OCI-LY3 (cell line): ENCODE measurements around the gene PSKH1.

ENCODE experiments used
- H2AFZ ChIP-seq: fragments of 200-600, 300-600 bp; shearing (Covaris generic); 2 replicates; pipeline ENCODE4 v1.6.0; 2014; ENCODE audit warnings: antibody characterized with exemption, low read depth, low read length
- H3K27ac ChIP-seq: fragments of 200-600, 300-600 bp; sonication (generic); 2 replicates; pipeline ENCODE4 v1.5.1; 2014; ENCODE audit warnings: mild to moderate bottlenecking, low read length, moderate library complexity, mixed read lengths
- H3K27me3 ChIP-seq: fragments of 200-600, 300-600 bp; sonication (generic); 2 replicates; pipeline ENCODE4 v1.6.1; 2014; ENCODE audit warnings: low read depth, low read length, mixed read lengths
- H3K36me3 ChIP-seq: fragments of 200-600, 300-600 bp; sonication (generic); replicated peaks from 2 replicates; pipeline ENCODE3; 2014; ENCODE audit warnings: low read depth, low read length, mixed read lengths
- H3K4me1 ChIP-seq: fragments of 300-600, 200-600 bp; sonication (generic); 2 replicates; pipeline ENCODE4 v1.6.1; 2014; ENCODE audit warnings: low read length, mixed read lengths
- H3K4me2 ChIP-seq: fragments of 200-600, 300-600 bp; sonication (generic); 2 replicates; pipeline ENCODE4 v1.6.1; 2014; ENCODE audit warnings: low read length, mixed read lengths
- H3K4me3 ChIP-seq: fragments of 300-600, 200-600 bp; sonication (generic); 2 replicates; pipeline ENCODE4 v1.5.1; 2014; ENCODE audit warnings: antibody characterized with exemption, mild to moderate bottlenecking, low read length, moderate library complexity
- H3K79me2 ChIP-seq: fragments of 300-600, 200-600 bp; shearing (Covaris generic); 2 replicates; pipeline ENCODE4 v1.6.1; 2014; ENCODE audit warnings: mild to moderate bottlenecking, low read length, mixed read lengths
- H3K9ac ChIP-seq: fragments of 300-600, 200-600 bp; shearing (Covaris generic); 2 replicates; pipeline ENCODE4 v1.6.0; 2014; ENCODE audit warnings: mild to moderate bottlenecking, low read length, moderate library complexity
- H3K9me3 ChIP-seq: fragments of 200-600, 300-600 bp; shearing (Covaris generic); 2 replicates; pipeline ENCODE4 v1.6.1; 2014; ENCODE audit warnings: low read length, mixed read lengths; ENCODE audit not compliant: insufficient read depth
- H4K20me1 ChIP-seq: fragments of 200-600, 300-600 bp; sonication (generic); 2 replicates; pipeline ENCODE4 v1.6.1; 2016; ENCODE audit warnings: low read length, mixed read lengths; ENCODE audit not compliant: insufficient read depth
- EZH2phosphoT487 ChIP-seq: fragments of 200-600 bp; shearing (Covaris generic); IDR thresholded peaks from 2 replicates; pipeline ENCODE4 v1.6.1; 2018; ENCODE audit warnings: antibody characterized with exemption, mixed run types, low read depth
- TF ChIP-seq, protein P1 (sequence below): fragments of 200-600, 300-600 bp; sonication (generic); IDR thresholded peaks from 2 replicates; pipeline ENCODE4 v1.5.1; 2014; ENCODE audit warnings: antibody characterized with exemption, low read length, low read depth

Gene PSKH1

DNA sequence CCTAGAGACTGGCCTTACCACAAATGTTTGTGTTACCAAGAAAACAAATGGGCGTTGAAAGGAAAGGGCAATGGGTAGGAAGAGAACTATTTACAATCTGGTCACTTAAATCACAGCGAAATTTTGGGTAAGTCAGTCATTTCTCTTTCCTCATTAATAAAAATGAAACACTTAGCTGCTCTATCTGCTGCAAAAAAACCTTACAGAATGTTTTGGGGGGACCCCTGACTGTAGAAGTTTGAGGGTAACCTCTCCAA, 47.1 kb upstream of the PSKH1 start:
- H3K27me3 ChIP-seq = no peaks in the 10 kb centered on the region

DNA sequence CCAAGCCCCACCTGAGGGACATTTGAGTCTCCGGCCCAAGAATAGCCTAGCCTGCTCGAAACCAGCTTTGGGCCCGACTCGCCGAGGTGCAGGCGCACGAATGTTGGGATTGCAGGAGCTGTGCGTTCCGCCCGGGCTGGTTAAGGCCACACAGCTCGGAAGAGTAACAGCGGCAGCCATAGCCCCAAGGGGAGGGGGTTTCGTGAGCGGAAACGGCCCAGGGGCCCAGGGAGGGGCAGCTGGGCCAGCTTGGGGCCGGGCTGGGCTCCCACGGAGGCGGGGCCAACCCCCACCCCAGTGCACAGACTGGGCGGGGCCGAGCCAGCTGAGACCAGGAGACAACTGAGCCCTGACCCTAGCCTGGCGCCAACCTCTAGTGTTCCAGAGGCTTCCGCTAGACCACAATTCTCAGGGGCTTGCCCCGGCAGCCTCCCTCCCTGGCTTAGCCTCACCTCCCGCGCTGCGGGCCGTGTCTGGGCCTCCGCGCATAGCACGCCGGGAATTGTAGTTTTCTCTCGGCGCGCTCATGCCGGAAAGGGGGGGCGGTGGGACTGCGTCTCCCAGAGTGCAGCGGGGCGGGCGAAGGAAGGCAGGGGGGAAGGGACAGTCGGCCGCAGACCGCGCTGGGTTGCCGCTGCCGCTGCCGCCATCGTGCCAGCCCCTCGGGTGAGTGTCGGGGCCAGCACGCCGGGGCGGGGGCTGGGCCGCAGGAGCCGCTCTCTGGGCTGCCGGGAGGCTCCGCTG, 46.6 kb upstream of the PSKH1 start, which contains the start of gene NUTF2:
Gene NUTF2, plus strand, starts transcription at position 614 of the 744 bp plus-strand sequence. CDS start 18,198 bp downstream, outside the sequence.
- H3K9me3 ChIP-seq = no peaks in the 10 kb centered on the region
- H3K79me2 ChIP-seq = peaks cover 75% of the 10 kb centered on the region
- peak within 1 kb of the TSS; percentile 97 for H3K9ac ChIP-seq
- TF ChIP-seq, protein P1, sequence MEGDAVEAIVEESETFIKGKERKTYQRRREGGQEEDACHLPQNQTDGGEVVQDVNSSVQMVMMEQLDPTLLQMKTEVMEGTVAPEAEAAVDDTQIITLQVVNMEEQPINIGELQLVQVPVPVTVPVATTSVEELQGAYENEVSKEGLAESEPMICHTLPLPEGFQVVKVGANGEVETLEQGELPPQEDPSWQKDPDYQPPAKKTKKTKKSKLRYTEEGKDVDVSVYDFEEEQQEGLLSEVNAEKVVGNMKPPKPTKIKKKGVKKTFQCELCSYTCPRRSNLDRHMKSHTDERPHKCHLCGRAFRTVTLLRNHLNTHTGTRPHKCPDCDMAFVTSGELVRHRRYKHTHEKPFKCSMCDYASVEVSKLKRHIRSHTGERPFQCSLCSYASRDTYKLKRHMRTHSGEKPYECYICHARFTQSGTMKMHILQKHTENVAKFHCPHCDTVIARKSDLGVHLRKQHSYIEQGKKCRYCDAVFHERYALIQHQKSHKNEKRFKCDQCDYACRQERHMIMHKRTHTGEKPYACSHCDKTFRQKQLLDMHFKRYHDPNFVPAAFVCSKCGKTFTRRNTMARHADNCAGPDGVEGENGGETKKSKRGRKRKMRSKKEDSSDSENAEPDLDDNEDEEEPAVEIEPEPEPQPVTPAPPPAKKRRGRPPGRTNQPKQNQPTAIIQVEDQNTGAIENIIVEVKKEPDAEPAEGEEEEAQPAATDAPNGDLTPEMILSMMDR = no peak
- peak within 1 kb of the TSS; percentile 57 for H2AFZ ChIP-seq
- peaks cover 28% of the 10 kb centered on the region for H3K4me1 ChIP-seq
- H3K27ac ChIP-seq = peak within 1 kb of the TSS; percentile 83
- H3K4me2 ChIP-seq = peak within 1 kb of the TSS; percentile 97
- H3K27me3 ChIP-seq = no peaks in the 10 kb centered on the region
- peaks cover 5% of the 10 kb centered on the region; the same call in 1 of the 2 replicates for H4K20me1 ChIP-seq
- peak within 1 kb of the TSS; percentile 93 for H3K4me3 ChIP-seq
- peaks cover 5% of the 10 kb centered on the region for H3K36me3 ChIP-seq

More for the DNA sequence above, 47.1 kb upstream of the PSKH1 start:
- H3K27ac ChIP-seq = peak overlapping the region; percentile 83
- no peak for TF ChIP-seq EZH2phosphoT487
- TF ChIP-seq, protein P1 = no peak
- peaks cover 31% of the 10 kb centered on the region for H3K4me1 ChIP-seq
- peak overlapping the region; percentile 97 for H3K9ac ChIP-seq
- H3K79me2 ChIP-seq = peaks cover 70% of the 10 kb centered on the region
- H2AFZ ChIP-seq = peak overlapping the region; percentile 57
- no peaks in the 10 kb centered on the region for H3K9me3 ChIP-seq
- H3K4me3 ChIP-seq = peak overlapping the region; percentile 93
- H3K36me3 ChIP-seq = peaks cover 5% of the 10 kb centered on the region
- H3K4me2 ChIP-seq = peak overlapping the region; percentile 97
- peaks cover 5% of the 10 kb centered on the region; the same call in 1 of the 2 replicates for H4K20me1 ChIP-seq

DNA sequence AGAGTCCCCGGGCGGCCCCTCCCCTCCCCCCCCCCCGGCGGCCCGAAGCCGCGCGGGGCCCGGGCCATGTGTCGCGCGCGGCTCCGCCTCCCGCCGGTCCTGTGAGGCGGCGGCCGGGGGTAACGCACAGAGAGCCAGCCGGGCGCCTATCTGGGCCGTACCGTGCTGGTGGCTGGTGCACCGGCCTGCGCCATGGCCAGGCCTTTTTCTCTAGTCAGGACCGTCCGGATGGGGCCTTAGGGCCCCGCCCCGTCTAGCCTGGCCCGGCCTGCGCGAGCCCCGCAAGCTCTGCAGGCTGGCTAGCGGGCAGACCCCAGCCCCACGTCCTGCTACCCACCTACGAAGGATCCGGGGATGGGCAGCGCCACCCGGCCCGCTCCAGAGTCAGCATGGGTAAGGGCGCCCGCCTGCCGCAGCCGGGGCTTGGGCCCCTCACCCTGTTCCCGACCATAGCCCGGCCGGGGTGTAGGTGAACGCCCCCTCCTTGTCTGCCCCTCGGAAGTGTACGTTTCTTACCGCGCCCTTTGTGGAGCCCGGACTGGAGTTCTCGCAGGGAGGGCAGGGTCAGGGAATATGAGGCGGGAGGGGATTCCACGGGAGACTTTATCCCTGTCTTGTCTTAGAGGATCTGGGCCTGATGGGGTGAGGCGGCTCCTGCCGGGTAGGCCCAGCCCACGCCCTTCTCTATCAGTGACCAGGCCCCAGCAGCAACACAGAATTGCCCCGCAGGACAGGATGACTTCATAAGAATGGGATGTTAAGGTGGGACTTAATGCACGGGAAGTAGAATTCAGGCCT, 45.8 kb upstream of the PSKH1 start, which contains the start of gene CENPT:
Gene CENPT, minus strand, starts transcription at position 630 of the 798 bp plus-strand sequence. CDS start 13,834 bp downstream, outside the sequence.
- no peaks in the 10 kb centered on the region for H3K9me3 ChIP-seq
- H2AFZ ChIP-seq = peak within 1 kb of the TSS; percentile 57
- peak within 1 kb of the TSS; percentile 83 for H3K27ac ChIP-seq
- peaks cover 26% of the 10 kb centered on the region for H3K4me1 ChIP-seq
- TF ChIP-seq EZH2phosphoT487 = no peak
- TF ChIP-seq, protein P1 = no peak
- no peaks in the 10 kb centered on the region for H3K27me3 ChIP-seq
- peaks cover 82% of the 10 kb centered on the region for H3K79me2 ChIP-seq
- peak within 1 kb of the TSS; percentile 97 for H3K9ac ChIP-seq
- H3K4me2 ChIP-seq = peak within 1 kb of the TSS; percentile 97
- H3K4me3 ChIP-seq = peak within 1 kb of the TSS; percentile 93
- peaks cover 5% of the 10 kb centered on the region for H3K36me3 ChIP-seq
- H4K20me1 ChIP-seq = peaks cover 5% of the 10 kb centered on the region; the same call in 1 of the 2 replicates

DNA sequence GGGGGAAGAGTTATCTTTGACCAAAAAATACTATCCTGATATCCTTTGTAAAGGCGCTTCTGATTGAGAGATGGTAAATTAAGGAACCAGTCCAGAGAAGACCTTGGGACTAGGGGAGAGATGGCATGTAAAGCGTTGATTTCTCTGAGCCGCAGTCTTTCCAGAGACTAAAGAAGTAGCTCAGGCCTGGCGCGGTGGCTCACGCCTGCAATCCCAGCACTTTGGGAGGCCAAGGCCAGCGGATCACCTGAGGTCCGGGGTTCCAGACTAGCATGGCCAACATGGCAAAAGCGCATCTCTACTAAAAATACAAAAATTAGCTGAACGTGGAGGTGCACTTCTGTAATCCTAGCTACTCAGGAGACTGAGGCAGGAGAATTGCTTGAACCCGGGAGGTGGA, 44.9 kb upstream of the PSKH1 start:
- Histone ChIP-seq H3K36me3 (peaks cover 5% of the 10 kb centered on the region), H3K4me3 (peak overlapping the region; percentile 93), H2AFZ (no peak overlapping the region), H3K4me2 (peak overlapping the region; percentile 74), H3K27ac (no peak overlapping the region), H4K20me1 (peaks cover 5% of the 10 kb centered on the region; the same call in 1 of the 2 replicates), H3K4me1 (peaks cover 23% of the 10 kb centered on the region), H3K79me2 (peaks cover 81% of the 10 kb centered on the region), H3K27me3 (no peaks in the 10 kb centered on the region), H3K9ac (peak overlapping the region; percentile 97), H3K9me3 (no peaks in the 10 kb centered on the region)
- no peak for TF ChIP-seq EZH2phosphoT487
